Medulla oblongata (tissue), 1 donor: ENCODE data around the gene MPIG6B.
A peak's percentile ranks its signal among the peaks of the same experiment; 100 is the strongest.

Source experiments
- DNase-seq: peaks from one replicate; pipeline ENCODE4 v3.0.0-alpha.2; 2015; ENCODE audit errors: extremely low spot score

Gene MPIG6B

DNA sequence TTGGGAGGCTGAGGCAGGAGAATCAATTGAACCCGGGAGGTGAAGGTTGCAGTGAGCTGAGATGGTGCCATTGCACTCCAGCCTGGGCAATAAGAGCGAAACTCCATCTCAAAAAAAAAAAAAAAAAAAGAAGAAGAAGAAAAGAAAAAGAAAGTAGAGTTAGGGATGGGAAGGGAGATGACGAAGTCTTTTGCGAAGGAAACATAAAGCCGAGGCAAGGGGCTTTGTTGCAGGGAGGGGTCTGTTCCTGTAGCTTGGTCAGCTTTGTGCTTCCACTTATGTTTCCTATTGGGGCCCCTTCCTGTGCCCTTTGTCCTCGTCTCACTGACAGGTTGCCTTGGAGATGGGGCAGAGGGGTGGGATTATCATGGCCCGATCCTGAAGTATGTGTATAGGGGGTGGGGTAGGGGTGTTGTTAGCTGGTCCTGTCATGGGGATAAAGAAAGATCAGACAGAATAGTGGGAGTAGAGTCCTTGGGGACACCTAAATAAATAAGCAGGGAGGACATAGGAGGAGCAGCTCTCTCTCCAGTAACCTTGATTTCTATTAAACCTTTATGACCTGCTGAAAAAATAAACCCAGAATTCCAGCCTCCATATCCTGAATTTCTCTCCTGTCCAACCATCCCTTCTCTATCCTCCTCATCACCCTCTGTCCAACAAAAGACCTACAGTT, 14.3 kb downstream of the MPIG6B start:
- DNase-seq, result no peak

DNA sequence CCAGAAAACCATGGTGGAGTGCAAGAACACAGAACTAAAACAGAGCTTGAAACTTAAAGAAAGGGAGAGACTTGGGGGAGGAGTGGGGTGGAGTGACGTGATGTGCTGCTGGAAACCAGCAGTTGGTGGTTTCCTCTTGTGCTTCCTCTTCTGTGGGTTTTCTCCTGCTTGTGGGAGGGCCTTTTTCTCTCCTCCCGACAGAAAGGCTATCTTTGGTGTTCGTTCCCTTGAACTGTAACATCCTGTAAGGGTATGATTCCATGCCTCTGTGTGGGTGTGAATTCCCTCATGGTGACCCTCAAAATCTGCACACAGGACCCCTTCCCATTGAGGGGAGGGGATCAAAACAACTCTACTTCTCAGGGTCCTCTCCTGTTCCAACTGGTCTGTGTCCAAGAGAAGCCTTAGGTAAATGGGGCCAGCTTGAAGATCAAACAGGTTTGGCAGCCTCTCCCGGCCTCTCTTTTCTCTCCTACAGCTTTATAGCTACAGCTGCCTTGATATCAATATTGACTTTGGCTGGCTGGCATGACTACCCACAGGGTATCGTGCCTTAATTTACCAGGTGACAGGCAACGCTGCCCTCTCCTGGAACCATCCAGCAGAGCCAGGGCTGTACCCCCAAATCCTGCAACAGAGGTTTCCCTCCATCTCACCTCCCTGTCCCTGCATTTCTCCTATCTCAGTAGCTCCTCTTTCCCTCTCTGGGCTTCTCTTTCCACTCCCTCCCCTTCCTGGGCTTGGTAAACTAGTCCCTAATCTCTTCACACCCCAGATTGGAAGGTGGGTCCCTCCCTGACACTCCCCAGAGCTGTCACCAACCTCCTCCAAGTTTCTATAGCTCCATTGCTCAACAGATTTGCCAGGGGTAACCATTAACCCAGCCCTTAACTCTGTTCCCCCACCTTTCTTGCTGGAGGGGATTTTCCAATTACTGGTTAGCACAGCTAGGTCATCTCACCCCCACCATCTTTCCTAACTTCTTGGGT, 15.1 kb downstream of the MPIG6B start:
- peak; percentile 77 for DNase-seq

- DNase-seq, result peak; percentile 99
Measured at GRCh38 chr6:31739639-31740396, 16.6 kb downstream of the MPIG6B start, which contains the start of gene MSH5. MSH5 (plus strand) TSS chr6:31740005; CDS start chr6:31740467, 462 bp downstream.

DNA sequence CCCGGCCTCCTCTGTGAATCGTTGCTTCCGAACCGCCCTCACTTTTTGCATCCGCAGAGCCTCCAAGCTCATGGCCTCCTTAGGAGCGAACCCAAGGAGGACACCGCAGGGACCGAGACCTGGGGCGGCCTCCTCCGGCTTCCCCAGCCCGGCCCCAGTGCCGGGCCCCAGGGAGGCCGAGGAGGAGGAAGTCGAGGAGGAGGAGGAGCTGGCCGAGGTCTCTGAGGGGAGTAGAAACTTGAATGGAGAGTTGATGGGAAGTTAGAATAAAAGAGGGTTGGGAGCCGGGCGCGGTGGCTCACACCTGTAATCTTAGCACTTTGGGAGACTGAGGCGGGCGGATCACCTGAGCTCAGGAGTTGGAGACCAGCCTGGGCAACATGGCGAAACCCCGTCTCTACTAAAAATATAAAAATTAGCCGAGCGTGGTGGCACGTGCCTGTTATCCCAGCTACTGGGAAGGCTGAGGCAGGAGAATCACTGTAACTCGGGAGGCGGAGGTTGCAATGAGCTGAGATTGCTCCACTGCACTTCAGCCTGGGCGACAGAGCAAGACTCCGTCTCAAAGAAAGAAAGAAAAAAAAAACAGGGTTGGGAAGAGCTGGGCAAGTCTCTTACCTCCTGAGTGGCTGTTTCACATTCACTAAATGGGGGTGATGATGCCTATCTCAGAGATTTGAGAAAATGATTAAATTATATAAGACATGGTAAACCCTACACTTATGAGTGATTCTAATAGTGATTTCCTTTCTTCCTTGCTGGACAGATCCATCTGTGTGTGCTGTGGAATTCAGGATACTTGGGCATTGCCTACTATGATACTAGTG, 17.4 kb downstream of the MPIG6B start:
- peak; percentile 21 for DNase-seq

DNA sequence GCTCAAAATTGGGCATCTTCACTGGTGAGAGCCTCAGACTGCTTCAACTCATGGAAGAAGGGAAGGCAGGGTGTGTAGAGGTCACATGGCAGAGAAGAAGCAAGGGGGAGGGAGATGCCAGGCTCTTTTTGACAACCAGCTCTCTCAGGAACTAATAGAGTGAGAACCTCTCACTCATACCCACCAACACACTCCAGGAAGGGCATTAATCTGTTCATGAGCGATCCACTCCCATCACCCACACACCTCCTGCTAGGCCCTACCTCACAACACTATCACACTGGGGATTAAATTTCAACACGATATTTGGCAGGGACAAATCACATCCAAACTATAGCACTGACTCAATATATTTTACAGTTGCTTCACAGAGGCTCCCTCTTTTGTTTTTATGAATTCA, 18.6 kb downstream of the MPIG6B start:
- DNase-seq, result no peak

DNA sequence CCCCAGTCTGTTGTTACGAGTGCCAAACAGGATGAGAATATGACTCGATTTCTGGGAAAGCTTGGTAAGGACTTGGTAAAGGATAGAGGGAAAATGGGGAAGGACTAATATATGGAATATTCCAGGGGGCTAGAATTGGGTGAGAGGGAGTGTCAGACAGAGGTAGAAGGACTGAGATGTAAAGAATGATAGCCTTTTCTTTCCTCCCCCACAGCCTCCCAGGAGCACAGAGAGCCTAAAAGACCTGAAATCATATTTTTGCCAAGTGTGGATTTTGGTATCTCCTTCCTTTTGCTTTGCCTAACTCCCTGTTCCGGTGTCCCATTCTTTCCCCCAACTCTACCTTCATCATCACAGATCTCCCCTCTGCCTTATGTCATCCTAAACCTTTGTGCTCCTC, 19.7 kb downstream of the MPIG6B start:
- no peak for DNase-seq

DNA sequence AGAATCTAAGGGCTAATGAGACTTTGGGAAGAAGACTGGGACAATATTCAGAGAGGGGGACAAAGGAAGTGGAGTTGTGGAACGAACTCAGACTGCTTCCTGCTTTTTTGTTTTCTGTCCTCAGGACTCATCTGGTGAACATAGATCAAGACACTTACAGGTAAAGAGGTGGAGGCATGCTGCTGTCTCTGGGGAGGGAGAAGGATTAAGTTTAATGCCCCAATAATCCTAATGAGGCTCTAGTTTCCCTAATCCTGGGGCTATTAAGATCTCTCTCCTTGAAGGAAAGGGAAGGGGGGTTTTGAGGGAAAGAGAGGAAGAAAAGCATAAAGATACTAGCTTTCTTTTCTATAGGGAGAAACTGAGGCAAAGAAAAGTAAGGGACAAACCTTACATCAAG, 21.2 kb downstream of the MPIG6B start:
- DNase-seq, result no peak

DNA sequence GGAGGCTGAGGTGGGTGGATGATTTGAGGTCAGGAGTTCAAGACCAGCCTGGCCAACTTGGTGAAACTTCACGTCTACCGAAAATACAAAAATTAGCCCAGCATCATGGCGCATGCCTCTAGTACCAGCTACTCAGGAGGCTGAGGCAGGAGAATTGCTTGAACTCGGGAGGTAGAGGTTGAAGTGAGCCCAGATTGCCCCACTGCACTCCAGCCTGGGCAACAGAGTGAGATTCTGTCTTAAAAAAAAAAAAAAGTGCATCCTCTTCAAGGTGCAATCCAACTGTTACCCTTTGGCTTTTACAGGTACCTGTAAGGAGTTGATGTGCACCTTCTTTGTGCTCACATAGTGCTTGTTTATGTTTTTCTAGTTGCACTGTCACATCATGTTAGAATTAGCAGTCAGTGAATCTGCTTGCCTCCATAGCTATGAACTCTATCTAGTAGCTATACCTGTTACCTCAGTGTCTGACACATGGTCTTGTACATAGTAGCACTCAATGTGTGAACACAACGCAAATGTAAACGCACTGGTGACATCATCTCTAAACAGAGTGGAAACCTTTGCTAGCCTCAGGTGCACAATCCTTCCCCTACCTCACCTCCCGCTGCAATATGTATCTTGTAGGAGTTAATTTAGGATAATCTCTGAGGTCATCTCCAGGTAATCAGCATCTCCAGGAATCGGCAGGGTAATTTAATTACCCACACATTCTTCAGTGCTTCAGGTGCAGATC, 26.3 kb downstream of the MPIG6B start:
- no peak for DNase-seq

DNA sequence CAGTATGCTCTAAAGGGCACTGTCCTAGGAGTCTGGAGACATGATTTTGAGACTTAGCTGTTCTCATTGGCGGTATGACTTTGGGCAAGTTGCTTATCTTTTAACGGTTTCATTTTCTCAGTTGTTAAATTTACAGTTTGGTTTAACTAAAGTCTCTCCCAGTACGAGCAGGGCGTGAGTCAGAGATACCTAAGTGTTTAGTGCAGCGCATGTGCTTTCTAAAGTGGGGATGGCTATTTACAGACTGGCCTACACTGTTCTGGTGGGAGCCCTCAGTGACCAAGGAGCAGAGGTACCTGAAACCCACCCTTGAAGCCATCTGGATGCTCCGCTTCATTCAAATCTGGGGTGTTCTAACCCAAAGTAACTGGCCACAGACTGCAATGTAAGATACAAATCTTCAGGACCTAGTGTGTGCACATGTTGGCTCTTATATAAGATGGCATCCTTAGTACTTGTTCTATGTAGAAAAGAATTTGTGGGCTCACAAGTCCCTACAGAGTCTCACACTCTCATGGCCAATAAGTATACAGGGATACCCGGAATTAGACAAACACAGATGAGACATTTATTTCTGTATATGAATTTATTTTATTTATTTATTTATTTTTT, 27.3 kb downstream of the MPIG6B start:
- DNase-seq, result no peak

DNA sequence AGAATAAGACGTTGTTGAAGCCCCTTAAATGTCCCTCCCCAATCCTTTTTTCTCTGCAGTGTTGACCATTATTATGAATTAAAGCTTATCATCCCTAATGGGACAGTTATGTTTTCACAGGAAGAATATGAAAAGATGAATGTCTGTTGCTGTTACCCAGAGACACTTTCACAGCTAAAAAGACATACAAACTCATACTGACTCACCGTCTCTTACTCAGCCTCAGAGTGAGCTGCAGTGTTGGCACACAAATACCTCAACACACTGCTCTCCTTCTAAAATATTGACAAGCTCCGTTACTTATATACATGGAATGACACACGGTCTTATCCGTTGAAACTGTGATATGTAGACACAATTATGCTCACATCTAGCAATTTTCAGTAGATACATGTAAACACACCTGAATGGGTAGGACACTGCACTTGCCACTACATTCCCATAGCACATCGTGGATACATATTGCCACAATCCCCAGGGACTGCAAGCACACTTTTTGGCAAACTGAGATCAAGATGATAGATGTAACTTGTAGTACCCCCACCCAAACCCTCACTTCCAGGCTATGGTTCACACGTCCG, 29.7 kb downstream of the MPIG6B start:
- DNase-seq, result no peak

GRCh38 chr6:31758281-31758680, 35.1 kb downstream of the MPIG6B start:
- DNase-seq, result no peak

DNA sequence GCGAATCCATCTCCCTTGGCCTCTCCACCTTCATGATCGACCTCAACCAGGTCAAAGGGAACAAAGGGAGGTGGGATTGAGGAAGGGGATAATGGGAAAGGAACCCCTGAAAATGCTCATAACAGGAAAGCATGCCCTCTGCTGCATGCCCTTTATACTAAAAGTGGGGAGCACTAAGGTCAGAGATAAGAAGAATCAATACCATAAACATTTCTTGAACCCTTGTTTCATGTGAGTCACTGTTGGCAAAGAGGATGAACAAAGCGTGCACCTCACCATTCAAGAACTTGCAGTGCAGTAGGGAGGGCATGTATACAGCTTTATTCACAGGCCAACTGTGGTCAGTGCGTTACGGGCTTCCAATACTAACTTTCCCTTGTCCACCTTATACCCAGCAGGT, 37.6 kb downstream of the MPIG6B start:
- DNase-seq, result no peak

- DNase-seq, result no peak
Measured at GRCh38 chr6:31761343-31761742, 38.2 kb downstream of the MPIG6B start.

DNA sequence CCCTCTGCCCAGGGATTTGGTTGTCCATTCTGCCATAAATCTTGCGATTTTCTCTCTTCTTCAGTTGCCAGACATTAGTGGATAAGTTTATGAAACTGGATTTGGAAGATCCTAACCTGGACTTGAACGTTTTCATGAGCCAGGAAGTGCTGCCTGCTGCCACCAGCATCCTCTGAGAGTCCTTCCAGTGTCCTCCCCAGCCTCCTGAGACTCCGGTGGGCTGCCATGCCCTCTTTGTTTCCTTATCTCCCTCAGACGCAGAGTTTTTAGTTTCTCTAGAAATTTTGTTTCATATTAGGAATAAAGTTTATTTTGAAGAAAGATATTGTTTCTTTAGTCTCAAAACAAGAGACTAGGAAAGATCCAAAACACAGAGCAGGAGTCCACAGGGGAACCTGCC, 39.2 kb downstream of the MPIG6B start, which contains the start of gene SAPCD1:
SAPCD1 (plus strand) TSS at position 301 of the 400 bp plus-strand sequence. CDS start 399 bp downstream, outside the sequence.
- DNase-seq, result no peak

- DNase-seq, result no peak
Measured at GRCh38 chr6:31762878-31763618, 39.9 kb downstream of the MPIG6B start.

DNA sequence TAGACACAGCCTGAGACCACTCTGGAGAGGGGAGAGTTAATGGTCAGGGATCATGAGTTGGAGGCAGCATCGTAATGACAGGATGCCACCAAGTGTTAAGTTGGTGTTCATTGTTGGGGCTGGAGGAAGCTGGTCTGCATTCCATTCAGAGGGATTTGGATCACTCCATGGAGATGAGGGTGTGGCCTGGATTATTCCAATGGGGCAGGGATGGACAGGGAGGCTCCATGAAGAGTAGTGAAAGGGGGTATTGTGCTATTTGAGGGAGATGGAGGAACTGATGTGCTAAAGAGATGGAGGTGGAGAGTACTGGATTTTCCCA, 40.4 kb downstream of the MPIG6B start:
- DNase-seq, result peak; percentile 68

DNA sequence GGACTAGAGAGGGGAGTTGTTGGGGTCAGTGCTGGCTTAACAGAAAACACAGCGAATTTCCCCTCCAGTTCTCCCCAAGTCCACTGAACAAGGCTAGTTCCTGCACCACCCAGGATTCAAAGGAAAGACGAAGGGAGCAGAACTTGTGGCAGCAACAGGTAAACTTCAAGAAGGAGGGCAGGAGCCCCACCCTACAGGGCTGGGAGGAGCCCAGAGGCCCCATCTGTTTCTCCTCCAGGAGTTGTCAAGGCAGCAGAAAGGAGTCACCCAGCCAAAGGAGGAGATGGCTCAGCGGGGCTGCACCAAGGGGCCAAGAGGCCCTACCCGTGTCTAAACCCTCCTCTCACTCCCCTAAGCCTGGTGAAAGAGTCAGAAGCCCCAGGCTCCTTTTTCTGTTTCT, 41.0 kb downstream of the MPIG6B start:
- DNase-seq, result no peak

DNA sequence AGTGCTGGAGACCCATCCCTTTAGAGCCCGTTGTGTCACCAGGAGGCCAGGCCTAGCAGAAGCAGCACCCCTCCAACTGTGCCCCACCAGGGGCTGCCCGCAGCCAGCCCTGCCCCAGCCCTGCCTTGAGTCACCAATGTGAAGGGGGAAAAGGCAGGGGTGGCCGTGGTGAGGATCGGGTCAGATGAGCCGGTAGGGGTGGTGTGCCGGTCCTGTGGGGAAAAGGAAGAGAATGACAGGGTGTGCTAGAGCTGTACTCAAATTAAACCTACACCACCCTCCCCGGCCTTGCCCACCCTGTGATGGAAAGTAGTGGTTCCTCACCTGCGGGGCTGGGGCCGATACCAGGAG, 42.4 kb downstream of the MPIG6B start:
- DNase-seq, result no peak
